ENCODE results near the gene ARHGEF11.

DNA sequence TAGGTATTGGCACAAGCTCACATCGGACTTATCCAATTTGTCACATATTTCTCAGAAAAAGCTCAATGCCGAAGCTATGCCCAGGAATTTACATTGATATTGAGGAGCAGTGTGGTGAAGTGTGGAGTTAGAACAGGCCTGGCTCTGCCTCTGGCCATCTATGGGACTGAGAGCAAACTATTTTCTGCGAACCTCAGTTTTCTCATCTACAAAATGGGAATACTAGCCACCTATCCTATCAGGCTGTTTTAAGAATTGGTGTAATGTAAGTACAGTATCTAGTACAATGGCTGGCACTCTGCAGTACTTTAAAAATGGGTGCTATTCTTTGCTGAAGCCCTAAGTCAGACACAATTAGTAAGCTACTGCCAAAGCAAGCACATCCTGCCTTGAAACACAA is 47.2 kb downstream of the ARHGEF11 start:
- TF ChIP-seq, protein P1, sequence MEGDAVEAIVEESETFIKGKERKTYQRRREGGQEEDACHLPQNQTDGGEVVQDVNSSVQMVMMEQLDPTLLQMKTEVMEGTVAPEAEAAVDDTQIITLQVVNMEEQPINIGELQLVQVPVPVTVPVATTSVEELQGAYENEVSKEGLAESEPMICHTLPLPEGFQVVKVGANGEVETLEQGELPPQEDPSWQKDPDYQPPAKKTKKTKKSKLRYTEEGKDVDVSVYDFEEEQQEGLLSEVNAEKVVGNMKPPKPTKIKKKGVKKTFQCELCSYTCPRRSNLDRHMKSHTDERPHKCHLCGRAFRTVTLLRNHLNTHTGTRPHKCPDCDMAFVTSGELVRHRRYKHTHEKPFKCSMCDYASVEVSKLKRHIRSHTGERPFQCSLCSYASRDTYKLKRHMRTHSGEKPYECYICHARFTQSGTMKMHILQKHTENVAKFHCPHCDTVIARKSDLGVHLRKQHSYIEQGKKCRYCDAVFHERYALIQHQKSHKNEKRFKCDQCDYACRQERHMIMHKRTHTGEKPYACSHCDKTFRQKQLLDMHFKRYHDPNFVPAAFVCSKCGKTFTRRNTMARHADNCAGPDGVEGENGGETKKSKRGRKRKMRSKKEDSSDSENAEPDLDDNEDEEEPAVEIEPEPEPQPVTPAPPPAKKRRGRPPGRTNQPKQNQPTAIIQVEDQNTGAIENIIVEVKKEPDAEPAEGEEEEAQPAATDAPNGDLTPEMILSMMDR (conservative IDR thresholded peaks at IDR 0.05): no peak
- no peak for TF ChIP-seq ZFX (IDR thresholded peaks at IDR 0.05)
